ENCODE data around the gene DAPK1.

DAPK1 gene

DNA sequence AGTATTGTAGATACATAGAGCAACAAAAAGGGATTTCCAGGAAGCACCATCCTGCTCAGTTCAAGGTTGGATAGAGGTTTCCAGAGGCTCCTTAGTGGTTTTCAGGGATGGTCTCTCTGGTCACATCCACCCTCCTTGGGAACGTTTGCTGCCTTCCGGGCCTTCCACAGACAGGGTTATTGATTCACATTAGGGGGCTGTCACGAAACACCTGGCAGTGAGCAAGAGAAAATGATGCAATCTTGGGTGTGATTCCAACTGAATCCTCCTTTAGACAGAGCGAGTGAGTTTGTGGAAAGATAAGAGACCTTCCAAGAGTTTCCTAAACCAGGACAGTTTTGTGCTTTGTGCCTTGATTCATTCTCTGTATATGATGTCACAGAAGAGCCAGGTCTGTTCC lies 184.4 kb downstream of the DAPK1 start:
- no peak for TF ChIP-seq ISL1 (CRISPR knock-in tag; IDR thresholded peaks at IDR 0.05)
- TF ChIP-seq CSRNP3 (CRISPR knock-in tag; IDR thresholded peaks at IDR 0.05), result no peak
- no peak for TF ChIP-seq ARNTL (CRISPR knock-in tag; IDR thresholded peaks at IDR 0.05; ENCODE audit: borderline replicate concordance, low read depth)
- TF ChIP-seq RARB (CRISPR knock-in tag; IDR thresholded peaks at IDR 0.05), result no peak
- no peak for TF ChIP-seq ZFP30 (CRISPR knock-in tag; IDR thresholded peaks at IDR 0.05)
- TF ChIP-seq TCF4 (CRISPR knock-in tag; IDR thresholded peaks at IDR 0.05; ENCODE audit: borderline replicate concordance), result no peak
- no peak for TF ChIP-seq PATZ1 (CRISPR knock-in tag; IDR thresholded peaks at IDR 0.05; ENCODE audit: borderline replicate concordance)
- no peak for TF ChIP-seq ZC3H10 (CRISPR knock-in tag; IDR thresholded peaks at IDR 0.05)
- no peak for TF ChIP-seq SNAI2 (CRISPR knock-in tag; IDR thresholded peaks at IDR 0.05)
- TF ChIP-seq ZNF8 (CRISPR knock-in tag; IDR thresholded peaks at IDR 0.05), result no peak
- ATAC-seq, result no peak

GRCh38 chr9:87682618-87683017 lies 185.0 kb downstream of the DAPK1 start:
- no peak for ATAC-seq
- no peak for TF ChIP-seq PATZ1 (CRISPR knock-in tag; IDR thresholded peaks at IDR 0.05; ENCODE audit: borderline replicate concordance)
- no peak for TF ChIP-seq CREB5 (CRISPR knock-in tag; IDR thresholded peaks at IDR 0.05; ENCODE audit: low read depth)
- TF ChIP-seq TSHZ2 (CRISPR knock-in tag; IDR thresholded peaks at IDR 0.05), result no peak

DNA sequence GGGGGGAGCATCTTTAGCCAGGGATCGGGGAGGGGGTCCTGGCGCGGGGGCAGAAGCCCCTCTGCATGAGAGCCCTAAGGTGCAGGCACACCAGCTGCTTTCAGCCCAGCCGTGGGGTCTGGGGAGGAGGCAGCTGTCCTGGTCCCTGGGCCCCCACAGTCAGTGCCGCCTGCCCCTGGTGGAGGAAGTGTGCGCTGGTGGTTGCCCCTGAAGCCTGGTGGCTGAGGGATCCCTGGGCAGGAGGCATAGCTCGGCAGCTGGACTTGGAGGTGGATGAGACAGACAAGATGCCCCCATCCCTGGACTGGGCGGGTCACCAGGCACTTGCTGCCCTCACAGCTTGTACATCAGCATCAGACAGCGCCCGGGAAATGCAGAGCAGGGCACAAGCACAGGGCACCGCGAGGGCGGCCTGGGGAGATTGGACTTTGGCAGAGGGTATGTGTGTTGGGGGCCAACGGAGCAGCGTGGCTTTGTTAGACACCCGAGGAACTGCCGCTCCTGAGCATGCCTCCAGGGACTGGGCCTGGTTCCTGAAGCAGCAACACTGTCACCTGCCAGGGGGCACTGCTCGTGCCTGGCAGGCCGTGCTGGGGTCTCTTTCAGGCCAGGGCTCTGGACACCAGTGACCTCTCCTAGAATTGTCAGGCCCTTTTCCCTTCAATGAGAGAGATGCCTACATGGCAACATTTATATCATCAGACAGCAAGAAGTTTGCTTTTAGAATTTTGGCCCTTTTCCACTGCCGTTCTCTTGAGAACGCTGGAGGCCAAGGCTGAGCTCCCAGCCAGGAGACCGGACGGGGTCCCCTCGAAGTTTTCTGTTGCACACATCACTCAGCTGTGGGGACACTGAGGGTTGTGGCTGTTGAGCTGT lies 186.3 kb downstream of the DAPK1 start:
- TF ChIP-seq PPARA (CRISPR knock-in tag; IDR thresholded peaks at IDR 0.05; ENCODE audit: borderline replicate concordance) (no peak), ISL1 (CRISPR knock-in tag; IDR thresholded peaks at IDR 0.05) (no peak), CSRNP3 (CRISPR knock-in tag; IDR thresholded peaks at IDR 0.05) (no peak)
- ATAC-seq, result peak; percentile 14; the same call in 2 of the 3 replicates

- TF ChIP-seq BACH2 (CRISPR knock-in tag; IDR thresholded peaks at IDR 0.05; ENCODE audit: borderline replicate concordance) (no peak), ZFP30 (CRISPR knock-in tag; IDR thresholded peaks at IDR 0.05) (no peak)
- ATAC-seq, result peak; percentile 85
These were observed 187.1 kb downstream of the DAPK1 start for GRCh38 chr9:87684627-87685219.

Measured in SK-N-SH treated with all-trans-retinoic acid at 6 μM for 48 hours (cell line).